ENCODE measurements around the gene ARSJ. TPM values are rescaled to one million over a fixed set of nuclear protein-coding genes. Genes with fewer than 3 reads are reported as not detected.

The ARSJ gene
- total and polyA plus RNA-seq, 2 of the 8 experiments (the other 6 are each of a cell fraction or from before 2014, with no cell fraction given), result 1.4 to 6.3 TPM

GRCh38 chr4:113952452-113953029 lies 26.9 kb downstream of the ARSJ start:
- H3K23me2 ChIP-seq (ENCODE audit: low read depth, low read length), result no peaks in the 10 kb centered on the region
- no peak overlapping the region for H2AK5ac ChIP-seq (ENCODE audit: low read depth, low read length)
- H4K8ac ChIP-seq (ENCODE audit: extremely low read depth, insufficient read depth, low read length), result no peak overlapping the region
- DNase-seq (ENCODE audit: low read depth in 1 of 2, low spot score in 2 of 2) (peak; percentile 5 to 64), FAIRE-seq (peak; percentile 90)
- 30% methylated on average over 9 of the region's 9 CpGs; no CpG with 5 or more reads in 1 of the 2 experiments for WGBS, 2 experiments (ENCODE audit: extremely low coverage in 1 of 2, insufficient coverage in 1 of 2, insufficient read length in 1 of 2, insufficient replicate concordance in 2 of 2, low coverage in 1 of 2, low lambda C conversion rate in 2 of 2, missing lambda C conversion rate in 1 of 2)
- ChIA-PET CTCF (ENCODE audit: partially characterized antibody) (interaction anchor here (0.7 to 3.9 kb wide), 26 partner anchors 9 to 760 kb away, joined by 3 to 35 read pairs (median 4); partner anchors contain the start of gene ARSJ), POLR2A (ENCODE audit: partially characterized antibody) (interaction anchor here (0.6 kb wide), 1 partner anchor 10 kb away, joined by 3 read pairs; no protein-coding TSS in a partner anchor)
- no peak overlapping the region for H3K4ac ChIP-seq (replicated peaks; ENCODE audit: insufficient read length, low read depth, low read length)
- no peak overlapping the region for H2BK5ac ChIP-seq (ENCODE audit: low read depth, low read length)
- H3K18ac ChIP-seq (ENCODE audit: extremely low read depth, low read length), result no peak overlapping the region
- H4K91ac ChIP-seq (replicated peaks; ENCODE audit: insufficient read length, low read length), result no peak overlapping the region
- no peaks in the 10 kb centered on the region for H3K9me3 ChIP-seq (ENCODE audit: insufficient read depth in 2 of 2, low read depth in 1 of 2, low read length in 1 of 2)
- no peaks in the 10 kb centered on the region for H4K20me1 ChIP-seq (replicated peaks in 1 of 2; ENCODE audit: control insufficient read depth in 1 of 2, insufficient read depth in 2 of 2, low read length in 2 of 2)
- H2BK20ac ChIP-seq (ENCODE audit: low read length), result no peak overlapping the region
- no peak for TF ChIP-seq BACH1 (IDR thresholded peaks at IDR 0.05; ENCODE audit: low read length)
- 0 out of 2 replicates have a peak, but pooled peaks have one; percentile 57 for TF ChIP-seq YY1 (IDR thresholded peaks at IDR 0.05; ENCODE audit: low read depth, low read length)
- TF ChIP-seq, protein P1, sequence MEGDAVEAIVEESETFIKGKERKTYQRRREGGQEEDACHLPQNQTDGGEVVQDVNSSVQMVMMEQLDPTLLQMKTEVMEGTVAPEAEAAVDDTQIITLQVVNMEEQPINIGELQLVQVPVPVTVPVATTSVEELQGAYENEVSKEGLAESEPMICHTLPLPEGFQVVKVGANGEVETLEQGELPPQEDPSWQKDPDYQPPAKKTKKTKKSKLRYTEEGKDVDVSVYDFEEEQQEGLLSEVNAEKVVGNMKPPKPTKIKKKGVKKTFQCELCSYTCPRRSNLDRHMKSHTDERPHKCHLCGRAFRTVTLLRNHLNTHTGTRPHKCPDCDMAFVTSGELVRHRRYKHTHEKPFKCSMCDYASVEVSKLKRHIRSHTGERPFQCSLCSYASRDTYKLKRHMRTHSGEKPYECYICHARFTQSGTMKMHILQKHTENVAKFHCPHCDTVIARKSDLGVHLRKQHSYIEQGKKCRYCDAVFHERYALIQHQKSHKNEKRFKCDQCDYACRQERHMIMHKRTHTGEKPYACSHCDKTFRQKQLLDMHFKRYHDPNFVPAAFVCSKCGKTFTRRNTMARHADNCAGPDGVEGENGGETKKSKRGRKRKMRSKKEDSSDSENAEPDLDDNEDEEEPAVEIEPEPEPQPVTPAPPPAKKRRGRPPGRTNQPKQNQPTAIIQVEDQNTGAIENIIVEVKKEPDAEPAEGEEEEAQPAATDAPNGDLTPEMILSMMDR (IDR thresholded peaks at IDR 0.05; ENCODE audit: control extremely low read depth in 1 of 3, insufficient read depth in 1 of 3, low read depth in 1 of 3, low read length in 3 of 3), result peak in 2 of 3 experiments; percentile 87 to 88; a peak in 3 of 4 replicates
- TF ChIP-seq RAD21 (IDR thresholded peaks at IDR 0.05 in 1 of 2, conservative IDR thresholded peaks at IDR 0.05 in 1 of 2; ENCODE audit: low read depth in 2 of 2, low read length in 2 of 2), result peak; percentile 95 to 96
- no peak overlapping the region for H3K4me3 ChIP-seq (ENCODE audit: extremely low read depth in 1 of 4, insufficient read depth in 2 of 4, low read depth in 3 of 4, low read length in 4 of 4)
- H3K14ac ChIP-seq (ENCODE audit: insufficient read length), result no peak overlapping the region
- H2BK120ac ChIP-seq (replicated peaks; ENCODE audit: low read depth, low read length), result no peak overlapping the region
- no peak overlapping the region for H2AFZ ChIP-seq (ENCODE audit: low read length)
- H3K36me3 ChIP-seq (ENCODE audit: control insufficient read depth in 2 of 4, insufficient read depth in 4 of 4, low read length in 3 of 4), result no peaks in the 10 kb centered on the region
- no peaks in the 10 kb centered on the region for H3K79me2 ChIP-seq (ENCODE audit: control insufficient read depth in 1 of 2, insufficient read depth in 2 of 2, low read length in 2 of 2)
- no peak overlapping the region for H2BK15ac ChIP-seq (ENCODE audit: low read length)
- no peak overlapping the region for H4K5ac ChIP-seq (ENCODE audit: insufficient read length, low read depth, low read length)
- H3K27ac ChIP-seq (ENCODE audit: low read depth, low read length), result no peak overlapping the region
- H3K56ac ChIP-seq (replicated peaks; ENCODE audit: insufficient read length, low read depth, low read length), result no peak overlapping the region
- H2BK12ac ChIP-seq (ENCODE audit: low read depth, low read length), result no peak overlapping the region
- no peak overlapping the region for H3K9ac ChIP-seq (replicated peaks in 1 of 4; ENCODE audit: extremely low read depth in 1 of 4, low read depth in 3 of 4, low read length in 3 of 4)
- H3K79me1 ChIP-seq (ENCODE audit: low read depth, low read length), result no peaks in the 10 kb centered on the region
- H3K4me1 ChIP-seq (replicated peaks in 1 of 4; ENCODE audit: control insufficient read depth in 3 of 4, insufficient read depth in 4 of 4, low read length in 3 of 4), result peaks cover 0 to 2% (median 0%) of the 10 kb centered on the region in 4 experiments; a peak in 1 of 7 replicates
- H3K27me3 ChIP-seq (replicated peaks in 1 of 4; ENCODE audit: control insufficient read depth in 3 of 4, extremely low read depth in 1 of 4, insufficient read depth in 3 of 4, low read length in 3 of 4), result no peaks in the 10 kb centered on the region
- H3K4me2 ChIP-seq (ENCODE audit: insufficient read depth in 1 of 2, low read depth in 2 of 2, low read length in 2 of 2), result no peak overlapping the region
- H3K23ac ChIP-seq (ENCODE audit: insufficient read length), result no peak overlapping the region

Data from H1 (cell line).